ACHN (cell line): Measurements from ENCODE around the gene CYBA.
"Not testable (repeated sequence)": the region's sequence is repeated elsewhere in the genome, so short reads cannot be mapped to it uniquely, and the experiment has no call there.

Experiments used
- DNase-seq: peaks from one replicate; pipeline ENCODE4 v3.0.0-alpha.2; 2015
- in situ Hi-C: cut with HindIII; loops from 2 replicates; pipeline ENCODE4 v1.10.0; 2017; ENCODE audit warnings: low sequenced_read_pairs, low pct_ligation_motif_present, low pct_unique_long_range_greater_than_20kb

CYBA gene

DNA sequence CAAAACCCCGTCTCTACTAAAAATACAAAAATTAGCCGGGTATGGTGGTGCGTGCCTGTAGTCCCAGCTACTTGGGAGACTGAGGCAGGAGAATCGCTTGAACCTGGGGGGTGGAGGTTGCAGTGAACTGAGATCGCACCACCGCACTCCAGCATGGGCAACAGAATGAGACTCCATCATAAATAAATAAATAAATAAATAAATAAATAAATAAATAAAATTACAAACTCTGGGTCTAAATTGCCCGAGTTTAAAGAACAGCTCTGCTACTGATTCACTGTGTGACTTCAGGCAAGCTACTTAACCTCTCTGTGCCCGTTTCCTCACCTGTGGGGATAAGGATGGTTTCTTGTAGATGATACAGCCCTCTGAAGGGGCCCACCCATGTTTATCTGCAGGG is 18.6 kb upstream of the CYBA start:
- DNase-seq, in situ Hi-C loops: not testable (repeated sequence)

DNA sequence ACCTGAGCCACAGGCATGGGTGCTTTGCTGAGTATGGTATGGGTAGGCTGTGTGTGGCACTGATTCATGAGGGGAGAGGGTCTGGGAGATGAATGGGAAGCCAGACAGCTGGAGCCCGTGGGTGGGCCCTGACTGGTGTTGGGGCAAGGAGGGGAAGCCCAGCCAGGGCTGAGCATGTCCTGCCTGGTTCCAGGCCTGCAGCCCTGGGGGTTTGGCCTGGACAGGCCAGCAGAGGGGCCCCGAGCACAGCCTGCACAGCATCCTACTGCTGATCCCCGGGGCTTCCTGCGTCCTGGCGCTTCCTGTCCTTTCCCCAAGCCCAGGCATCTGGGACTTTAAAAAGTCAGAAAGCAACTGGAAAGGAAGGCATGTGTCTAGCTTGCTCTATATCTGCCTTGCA is 16.6 kb upstream of the CYBA start:
- no peak for DNase-seq
- in situ Hi-C loops = no loop called here

DNA sequence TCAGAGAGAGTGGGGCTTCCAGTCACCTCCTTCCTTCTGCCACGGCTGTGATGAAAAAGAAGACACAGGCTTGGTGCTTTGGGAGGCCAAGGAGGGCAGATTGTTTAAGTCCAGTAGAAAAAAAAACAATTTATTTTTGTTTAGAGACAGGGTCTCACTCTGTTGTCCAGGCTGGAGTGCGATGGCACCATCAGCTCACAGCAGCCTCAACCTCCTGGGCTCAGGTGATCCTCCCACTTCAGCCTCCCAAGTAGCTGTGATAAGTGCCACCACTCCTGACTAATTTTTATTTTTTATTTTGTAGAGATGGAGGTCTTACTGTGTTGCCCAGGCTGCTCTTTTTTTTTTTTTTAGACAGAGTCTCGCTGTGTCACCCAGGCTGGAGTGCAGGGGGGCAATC is 14.7 kb upstream of the CYBA start:
- in situ Hi-C loops = no loop called here
- no peak for DNase-seq

DNA sequence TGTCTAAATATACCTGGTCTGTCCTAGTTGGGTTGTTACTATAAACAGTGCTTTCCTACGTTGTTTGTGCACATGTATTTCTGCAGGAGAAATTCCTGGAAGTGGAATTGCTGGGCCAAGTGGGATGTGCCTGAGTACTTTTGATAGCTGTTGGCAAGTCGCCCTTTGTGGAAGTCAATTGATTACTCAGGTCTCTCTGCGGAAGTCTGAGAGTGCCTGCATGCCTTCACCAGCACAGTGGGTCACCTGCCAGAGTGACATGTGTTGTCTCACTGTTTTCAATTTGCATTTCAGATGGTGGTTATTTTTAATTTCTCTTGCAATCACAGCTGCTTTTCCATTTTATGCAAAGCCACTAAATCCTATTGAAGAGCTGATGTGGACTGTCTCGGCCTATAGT is 14.3 kb upstream of the CYBA start:
- DNase-seq = no peak
- in situ Hi-C loops = no loop called here

DNA sequence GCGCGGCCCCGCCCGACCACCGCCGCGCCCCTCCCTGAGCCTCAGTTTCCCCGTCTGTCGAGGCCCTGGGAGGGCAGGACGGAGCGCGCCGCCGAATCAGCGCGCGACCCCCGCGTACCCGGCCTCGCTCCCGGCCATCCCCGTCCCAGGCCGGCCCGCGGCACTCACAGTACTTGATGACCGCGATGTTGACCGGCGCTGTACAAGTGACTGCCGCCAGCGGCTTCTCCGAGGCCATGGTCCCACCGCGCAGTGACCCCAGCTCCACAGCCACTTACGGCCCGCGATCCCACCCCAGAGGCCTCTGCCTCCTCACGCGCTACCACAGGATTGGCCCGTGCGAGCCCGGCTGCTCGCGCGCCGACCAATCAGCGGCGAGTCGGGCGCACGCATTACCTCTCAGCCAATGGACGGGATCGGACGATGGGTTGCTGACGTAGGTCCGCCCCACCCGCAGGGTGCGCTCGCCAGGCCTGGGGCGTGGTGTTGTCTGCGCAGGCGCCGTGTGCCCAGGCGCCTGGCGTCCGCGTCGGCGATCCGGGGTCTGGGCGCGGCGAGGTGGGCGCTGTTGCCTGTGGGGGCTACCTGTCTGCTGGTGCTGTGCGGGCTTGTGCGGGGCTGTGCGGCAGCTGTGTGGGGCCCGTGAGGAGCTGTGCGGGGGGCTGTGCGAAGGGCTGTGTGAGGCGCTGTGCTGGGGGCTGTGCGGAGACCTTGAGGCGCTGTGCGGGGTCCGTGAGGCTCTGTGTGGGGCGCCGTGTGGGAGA is 12.2 kb upstream of the CYBA start, which contains the start of gene MVD:
TSS of gene MVD (minus strand) at position 249 of the 764 bp plus-strand sequence. CDS start at position 238, 11 bp downstream.
- peak; percentile 99 for DNase-seq
- in situ Hi-C loops = no loop called here

DNA sequence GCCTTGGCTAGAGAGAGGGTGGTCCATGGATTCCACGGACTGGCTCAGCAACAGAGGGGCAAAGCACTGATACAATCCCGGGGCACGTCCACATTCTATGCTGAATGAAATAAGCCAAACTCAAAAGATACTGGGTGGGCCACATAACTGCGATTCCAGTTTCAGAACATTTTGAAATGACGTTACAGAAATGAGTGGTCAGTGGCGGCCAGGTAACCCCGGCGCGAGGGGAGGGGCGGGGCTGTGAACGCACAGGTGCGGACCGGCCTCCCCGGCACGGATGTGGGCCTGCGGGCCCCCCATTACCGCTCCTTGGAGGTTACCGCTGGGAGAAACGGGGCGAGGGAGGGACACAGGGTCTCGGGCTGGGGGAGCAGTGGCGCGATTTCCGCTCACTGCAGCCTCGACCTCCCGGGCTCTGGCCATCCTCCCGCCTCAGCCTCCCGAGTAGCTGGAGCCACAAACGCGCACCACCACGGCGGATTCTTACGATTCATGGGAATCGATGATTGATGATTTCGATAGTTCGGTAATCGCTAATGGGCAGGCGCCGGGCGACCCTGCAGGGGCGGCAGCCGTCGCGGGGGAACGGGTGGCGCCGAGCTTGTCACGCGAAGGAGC is 11.5 kb upstream of the CYBA start:
- DNase-seq = no peak
- in situ Hi-C loops = no loop called here

DNA sequence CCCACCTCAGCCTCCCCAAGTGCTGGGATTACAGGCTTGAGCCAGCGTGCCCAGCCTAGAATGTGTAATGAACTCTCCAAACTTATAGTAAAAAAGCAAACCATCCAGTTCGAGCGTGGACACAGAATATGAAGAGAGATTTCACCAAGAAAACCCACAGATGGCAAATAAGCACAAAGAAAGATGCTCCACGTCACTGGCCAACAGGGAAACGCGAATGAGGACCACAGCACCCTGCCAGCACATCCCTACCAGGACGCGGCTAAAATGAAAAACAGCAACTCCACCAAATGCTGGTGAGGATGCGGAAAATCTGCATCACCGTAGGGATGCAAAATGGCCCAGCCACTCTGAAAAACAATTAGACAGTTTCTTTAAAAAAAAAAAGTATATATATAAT is 10.6 kb upstream of the CYBA start:
- no peak for DNase-seq
- in situ Hi-C loops = no loop called here

DNA sequence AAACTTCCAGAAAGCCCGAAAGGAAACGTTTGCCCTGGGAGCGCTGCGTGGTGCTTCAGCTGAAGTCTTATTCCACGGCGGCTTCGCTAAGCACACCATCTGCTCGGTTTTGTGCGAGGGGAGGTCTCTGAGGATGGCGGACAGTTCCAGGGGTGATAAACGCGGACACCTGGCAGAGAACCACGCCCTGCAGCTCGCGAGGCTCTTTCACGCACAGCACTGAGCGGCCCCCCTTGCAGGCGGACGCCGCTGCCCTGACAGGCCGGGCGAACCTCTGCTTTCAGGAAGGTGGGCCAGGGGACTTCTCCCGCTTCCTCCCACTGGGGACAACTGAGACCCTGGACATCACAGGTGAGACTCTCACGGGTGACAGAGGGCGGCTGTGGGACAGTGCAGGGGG is 8.3 kb upstream of the CYBA start:
- in situ Hi-C loops = no loop called here
- no peak for DNase-seq

DNA sequence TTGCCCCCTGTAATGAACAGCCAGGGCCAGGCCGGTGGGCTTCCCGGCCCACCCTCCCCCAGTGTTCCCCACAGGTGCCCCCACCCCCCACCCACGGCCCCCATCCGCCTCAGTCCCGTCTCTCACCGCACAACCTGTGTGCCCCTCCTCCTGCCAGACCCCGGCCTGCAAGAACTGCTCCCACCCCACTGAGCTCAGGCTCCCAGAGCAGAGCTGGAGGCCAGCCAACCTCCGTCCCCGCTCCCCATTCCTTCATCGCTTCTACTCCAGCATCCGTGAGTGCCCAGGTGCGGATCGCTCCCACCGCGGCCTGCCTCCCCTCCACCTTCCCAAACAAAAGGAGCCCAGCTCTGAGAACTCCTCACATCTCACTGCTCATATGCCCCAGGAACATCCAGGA is 7.9 kb upstream of the CYBA start:
- no peak for DNase-seq
- in situ Hi-C loops = no loop called here

DNA sequence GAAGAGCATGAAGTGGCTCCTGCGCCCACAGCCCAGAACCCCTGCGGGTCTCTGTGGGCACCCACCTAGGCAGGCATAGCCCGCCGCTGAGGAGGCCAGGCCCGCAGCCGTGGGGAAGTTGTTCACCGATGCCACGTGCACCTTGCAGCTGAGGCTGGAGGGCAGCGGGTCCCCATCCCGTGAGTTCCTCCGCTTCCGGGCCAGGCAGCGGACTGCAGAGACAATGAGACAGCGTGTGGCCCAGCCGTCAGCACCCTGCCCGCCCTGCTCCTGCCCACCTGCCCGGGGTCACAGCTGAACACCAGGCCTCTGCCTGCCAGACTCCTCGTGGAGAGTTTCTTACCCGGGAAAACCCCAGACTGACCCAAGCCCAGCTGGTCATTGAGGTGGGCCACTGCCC is 6.5 kb upstream of the CYBA start:
- DNase-seq = no peak
- in situ Hi-C loops = no loop called here

DNA sequence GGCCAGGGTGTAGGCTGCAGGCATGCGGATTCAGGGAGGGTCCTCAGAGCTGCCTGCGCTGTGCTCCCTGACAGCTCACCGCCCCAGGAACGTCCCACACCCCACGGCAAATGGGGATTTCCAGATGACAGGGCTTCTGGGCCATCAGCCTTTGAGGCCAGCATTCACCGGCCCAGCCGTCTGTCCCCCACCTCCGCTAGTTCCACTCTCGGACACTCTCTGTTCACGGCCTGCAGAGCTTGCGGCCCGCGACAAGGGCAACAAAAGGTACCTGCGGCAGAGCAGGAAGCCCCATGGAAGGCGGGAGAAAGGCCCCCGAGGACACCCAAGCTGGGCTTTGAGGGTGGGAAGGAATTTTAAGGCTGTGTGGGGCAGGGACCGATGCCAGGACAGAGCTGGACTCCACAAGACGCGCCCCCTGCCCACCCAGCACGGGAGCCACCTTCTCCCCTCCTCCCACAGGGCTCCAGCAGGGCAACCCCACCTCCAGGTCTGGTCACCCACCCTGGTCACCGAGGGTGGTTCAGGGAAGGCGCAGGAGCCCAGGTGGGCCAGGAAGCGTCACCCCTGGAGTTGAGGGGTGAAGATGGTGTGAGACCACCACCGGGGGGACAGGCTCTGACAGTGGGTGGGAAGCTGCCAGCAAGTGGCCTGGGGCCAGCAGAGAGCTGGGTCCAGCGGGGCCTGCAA is 5.6 kb upstream of the CYBA start:
- no peak for DNase-seq
- in situ Hi-C loops = no loop called here

DNA sequence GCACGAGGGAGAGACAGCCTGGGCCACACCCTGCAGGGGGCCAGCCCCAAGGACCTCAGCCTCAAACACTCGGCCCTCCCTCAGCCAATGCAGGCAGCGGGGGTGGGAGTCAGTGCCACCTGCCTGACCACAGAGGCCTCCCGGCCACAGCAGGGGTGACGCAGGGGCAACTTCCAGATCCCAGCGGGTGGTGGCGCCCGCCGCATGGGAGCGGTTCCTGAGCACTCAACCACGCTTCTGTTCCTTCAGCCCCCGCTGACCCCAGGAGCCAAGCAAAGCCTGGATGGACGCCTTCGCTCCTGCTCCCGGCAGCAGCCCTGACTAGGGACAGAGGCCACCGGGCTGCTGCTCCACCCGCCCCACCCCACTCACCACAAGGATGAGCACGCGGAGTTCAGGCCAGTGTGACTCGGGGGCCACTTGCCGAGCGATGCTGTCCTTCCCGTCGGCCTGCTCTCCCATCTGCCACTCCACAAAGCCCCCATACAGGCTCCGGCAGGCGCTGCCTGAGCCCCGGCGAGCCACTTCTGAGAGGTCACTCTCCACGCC is 5.0 kb upstream of the CYBA start:
- in situ Hi-C loops = no loop called here
- DNase-seq = no peak

DNA sequence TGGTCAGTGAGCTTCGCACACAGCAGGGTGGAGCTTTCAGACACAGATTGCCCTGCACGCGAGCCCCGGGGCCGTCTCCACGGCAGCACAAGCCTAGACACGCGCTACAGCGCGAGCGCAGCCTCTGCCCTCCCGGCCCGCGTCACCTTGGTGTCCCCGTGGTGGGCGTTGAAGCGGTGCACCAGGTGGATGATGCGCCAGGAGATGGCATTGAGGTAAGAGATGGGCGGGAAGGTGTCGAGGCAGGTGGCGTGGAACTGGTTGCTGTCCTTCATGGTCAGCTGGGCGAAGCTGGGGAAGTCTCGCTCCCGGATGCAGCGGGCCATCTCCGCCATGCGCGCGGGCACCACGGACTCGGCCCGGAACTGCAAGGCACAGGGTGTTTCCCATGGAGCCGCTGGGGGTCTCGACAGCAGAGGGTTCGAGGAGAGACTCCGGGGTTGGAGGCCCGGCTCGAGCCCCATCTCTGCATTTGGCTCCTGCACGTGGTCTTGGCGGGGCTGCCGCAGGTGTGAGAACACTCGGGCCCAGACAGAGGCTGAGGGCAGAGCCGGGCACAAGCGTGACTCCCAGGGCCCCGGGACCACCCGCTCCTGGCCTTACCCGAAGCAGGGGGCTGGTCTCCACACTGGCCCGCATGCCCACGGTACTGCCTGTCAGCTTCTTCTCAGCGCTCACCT is 4.3 kb upstream of the CYBA start:
- in situ Hi-C loops = no loop called here
- no peak for DNase-seq

DNA sequence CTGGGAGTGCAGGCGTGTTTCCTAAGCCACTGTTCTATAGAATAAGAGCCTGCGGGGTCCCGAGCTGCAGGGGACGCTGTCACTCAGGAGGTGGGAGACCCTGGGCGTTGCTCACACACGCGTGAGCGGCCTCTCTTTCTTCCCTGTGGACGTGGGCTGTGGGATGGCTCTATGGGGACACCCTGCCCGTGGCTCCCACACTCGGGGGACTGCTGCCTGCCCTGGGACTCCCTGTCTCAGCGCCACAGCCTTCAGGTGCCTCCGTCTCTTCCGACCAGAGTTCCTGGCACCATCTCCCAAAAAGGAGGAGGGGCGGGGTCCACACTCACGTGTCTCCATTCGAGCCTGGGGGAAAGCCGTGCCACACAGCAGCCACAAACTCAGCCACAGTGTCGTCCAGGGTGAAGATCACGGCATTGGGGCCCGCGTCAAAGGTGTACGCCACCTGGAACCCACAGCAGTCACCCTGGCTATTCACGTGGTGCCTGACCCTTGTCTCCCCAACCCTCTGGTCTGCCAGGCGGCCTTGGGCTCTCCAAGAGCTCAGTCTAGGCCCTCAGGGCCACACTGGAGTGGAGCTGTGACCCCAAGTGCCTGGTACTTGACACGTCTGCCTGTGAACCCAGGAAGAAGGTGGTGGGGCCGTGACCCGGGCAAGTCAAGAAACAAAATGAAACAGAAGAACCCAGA is 3.7 kb upstream of the CYBA start:
- DNase-seq = no peak
- in situ Hi-C loops = no loop called here

DNA sequence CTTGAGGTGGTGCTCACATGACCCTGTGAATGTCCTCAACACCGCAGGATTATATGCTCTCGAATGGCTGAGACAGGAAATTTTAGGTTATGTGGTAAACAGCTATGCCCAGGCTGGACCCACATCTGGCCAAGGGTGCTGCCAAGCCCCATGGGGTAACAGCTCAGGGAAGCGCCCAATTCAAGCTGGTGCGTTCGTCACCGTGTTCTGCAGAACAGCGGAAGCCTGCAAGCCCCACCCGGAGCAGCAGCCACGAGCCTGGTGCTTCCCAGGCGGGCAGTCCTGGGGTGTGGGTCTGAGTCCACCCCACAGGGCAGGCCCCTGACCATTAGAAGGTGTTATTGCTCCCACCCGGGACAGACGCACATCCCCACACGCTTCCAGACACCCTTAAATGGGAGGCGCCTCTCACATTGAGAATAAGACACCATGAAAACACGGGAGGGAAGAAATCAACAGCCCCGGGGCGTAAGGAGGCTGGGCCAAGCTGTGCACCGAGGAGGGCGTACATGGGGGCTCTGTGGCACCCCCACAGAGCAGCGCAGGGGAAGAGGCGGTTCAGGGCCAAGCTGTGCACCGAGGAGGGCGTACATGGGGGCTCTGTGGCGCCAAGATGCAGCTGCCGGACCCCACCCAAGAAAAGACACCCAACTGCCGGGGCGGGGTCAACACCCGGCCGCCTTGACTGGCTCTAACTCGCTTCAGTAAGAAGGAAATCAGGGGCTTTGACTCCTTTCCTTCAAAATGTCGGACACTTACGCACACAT is 2.9 kb upstream of the CYBA start:
- DNase-seq = no peak
- in situ Hi-C loops = no loop called here

DNA sequence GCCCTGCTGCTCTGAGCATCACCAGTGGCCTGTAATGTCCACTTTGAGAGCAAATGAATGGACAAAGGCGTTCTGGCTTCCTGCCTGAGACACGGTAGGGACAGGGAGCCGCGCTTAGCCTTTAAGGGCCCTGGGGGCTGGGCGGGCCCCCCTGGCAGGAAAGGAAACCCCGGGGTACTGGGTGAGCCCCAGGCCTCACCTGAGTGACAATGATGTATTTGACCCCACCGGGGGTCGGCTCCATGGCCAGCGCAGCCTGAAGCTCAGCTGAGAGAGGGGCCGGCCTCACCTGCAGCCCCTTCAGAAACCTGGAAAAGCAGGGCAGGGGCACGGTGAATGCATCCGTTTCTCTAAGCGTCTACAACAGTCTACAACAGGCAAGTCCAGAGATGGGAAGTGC is 2.2 kb upstream of the CYBA start:
- no peak for DNase-seq
- in situ Hi-C loops = no loop called here

DNA sequence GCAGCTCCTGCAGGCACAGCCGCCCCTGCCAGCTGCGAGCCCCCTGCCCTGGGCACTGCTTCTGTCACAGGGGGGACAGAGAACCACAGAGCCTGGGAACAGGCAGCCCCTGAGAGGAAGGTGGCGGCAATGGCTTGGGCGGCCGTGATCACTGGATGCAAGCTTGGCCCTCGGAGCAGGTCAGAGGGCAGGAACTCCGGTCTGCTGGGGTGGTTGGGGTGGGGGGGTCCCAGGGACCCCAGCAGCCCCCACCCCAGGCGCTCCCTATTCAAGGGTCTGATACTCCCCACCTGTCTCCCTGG is 1.9 kb upstream of the CYBA start:
- no peak for DNase-seq
- in situ Hi-C loops = no loop called here
